ENCODE measurements around the gene CHRNB2. TPM values are rescaled to one million over a fixed set of nuclear protein-coding genes. Genes with fewer than 3 reads are reported as not detected.

Gene CHRNB2
- polyA plus RNA-seq, 12 donors = 0.10 to 2.1 (median 0.19) TPM; not detected in 2

GRCh38 chr1:154578058-154578418 lies 10.5 kb downstream of the CHRNB2 start:
- no peak for DNase-seq

- no peak for DNase-seq
These were observed 11.8 kb downstream of the CHRNB2 start for GRCh38 chr1:154579374-154579773.

- no peak for DNase-seq
These were observed 14.2 kb downstream of the CHRNB2 start for GRCh38 chr1:154581766-154582165.

GRCh38 chr1:154582885-154583284 lies 15.3 kb downstream of the CHRNB2 start:
- no peak for DNase-seq

GRCh38 chr1:154583773-154584172 lies 16.2 kb downstream of the CHRNB2 start:
- DNase-seq = no peak

GRCh38 chr1:154584267-154584994 lies 16.9 kb downstream of the CHRNB2 start:
- no peak for DNase-seq

GRCh38 chr1:154586231-154586630 lies 18.7 kb downstream of the CHRNB2 start:
- DNase-seq = no peak

- no peak for DNase-seq
These were observed 19.1 kb downstream of the CHRNB2 start for GRCh38 chr1:154586641-154587040.

GRCh38 chr1:154589780-154590179 lies 22.2 kb downstream of the CHRNB2 start:
- DNase-seq = no peak

- DNase-seq = no peak
These were observed 23.2 kb downstream of the CHRNB2 start for GRCh38 chr1:154590756-154591155.

GRCh38 chr1:154591206-154591605 lies 23.6 kb downstream of the CHRNB2 start:
- no peak for DNase-seq

- no peak for DNase-seq
These were observed 25.8 kb downstream of the CHRNB2 start for GRCh38 chr1:154593390-154593789.

GRCh38 chr1:154594811-154595210 lies 27.2 kb downstream of the CHRNB2 start:
- no peak for DNase-seq

GRCh38 chr1:154595621-154596020 lies 28.0 kb downstream of the CHRNB2 start:
- no peak for DNase-seq

GRCh38 chr1:154598871-154599635 lies 31.5 kb downstream of the CHRNB2 start:
- DNase-seq = no peak

GRCh38 chr1:154599658-154600057 lies 32.1 kb downstream of the CHRNB2 start:
- no peak for DNase-seq

GRCh38 chr1:154603317-154603716 lies 35.7 kb downstream of the CHRNB2 start:
- DNase-seq = no peak

- DNase-seq = no peak
These were observed 38.0 kb downstream of the CHRNB2 start for GRCh38 chr1:154605534-154605933.

- no peak for DNase-seq
These were observed 39.6 kb downstream of the CHRNB2 start for GRCh38 chr1:154607106-154607608.

- DNase-seq = peak; percentile 97
These were observed 40.2 kb downstream of the CHRNB2 start, which contains the start of gene ADAR for GRCh38 chr1:154607609-154608396. Gene ADAR (minus strand): TSS chr1:154608186. CDS start chr1:154608006, 180 bp downstream.

GRCh38 chr1:154608397-154609270 lies 41.1 kb downstream of the CHRNB2 start:
- DNase-seq = peak; percentile 65

All from muscle of arm (tissue), 12 donors.